HG02981 (cell line): Measurements from ENCODE around the gene ANKRD60.
A peak's percentile ranks its signal among the peaks of the same experiment; 100 is the strongest.

Experiments
- ATAC-seq: cut with Tn5 transposase; IDR thresholded peaks from one replicate; pipeline ENCODE4 v1.9.1; 2021; ENCODE audit warnings: mild to moderate bottlenecking, moderate library complexity; ENCODE audit not compliant: unreplicated experiment

The ANKRD60 gene

GRCh38 chr20:58196402-58197184 lies 31.9 kb downstream of the ANKRD60 start:
- ATAC-seq = no peak

- ATAC-seq = no peak
Measured at GRCh38 chr20:58195047-58195446, 33.4 kb downstream of the ANKRD60 start.

- ATAC-seq = no peak
Measured at GRCh38 chr20:58194175-58194791, 34.2 kb downstream of the ANKRD60 start.

GRCh38 chr20:58192567-58192966 lies 35.9 kb downstream of the ANKRD60 start:
- ATAC-seq = no peak

GRCh38 chr20:58192065-58192464 lies 36.4 kb downstream of the ANKRD60 start:
- ATAC-seq = no peak

GRCh38 chr20:58188527-58188926 lies 39.9 kb downstream of the ANKRD60 start:
- no peak for ATAC-seq

- no peak for ATAC-seq
Measured at GRCh38 chr20:58184984-58185383, 43.5 kb downstream of the ANKRD60 start.

GRCh38 chr20:58184063-58184462 lies 44.4 kb downstream of the ANKRD60 start:
- ATAC-seq = no peak

- ATAC-seq = no peak
Measured at GRCh38 chr20:58182521-58183140, 45.8 kb downstream of the ANKRD60 start.

- ATAC-seq = peak; percentile 57
Measured at GRCh38 chr20:58179432-58180099, 48.9 kb downstream of the ANKRD60 start.

- ATAC-seq = no peak
Measured at GRCh38 chr20:58179083-58179431, 49.4 kb downstream of the ANKRD60 start.

- ATAC-seq = no peak
Measured at GRCh38 chr20:58177799-58178198, 50.7 kb downstream of the ANKRD60 start.

GRCh38 chr20:58175836-58176235 lies 52.6 kb downstream of the ANKRD60 start:
- ATAC-seq = no peak

GRCh38 chr20:58175425-58175824 lies 53.0 kb downstream of the ANKRD60 start:
- no peak for ATAC-seq

- ATAC-seq = no peak
Measured at GRCh38 chr20:58174708-58175280, 53.7 kb downstream of the ANKRD60 start.

GRCh38 chr20:58173930-58174707 lies 54.3 kb downstream of the ANKRD60 start:
- ATAC-seq = no peak

GRCh38 chr20:58173091-58173490 lies 55.4 kb downstream of the ANKRD60 start:
- ATAC-seq = no peak

- ATAC-seq = no peak
Measured at GRCh38 chr20:58171796-58172425, 56.5 kb downstream of the ANKRD60 start.

- no peak for ATAC-seq
Measured at GRCh38 chr20:58169450-58169849, 59.0 kb downstream of the ANKRD60 start.

- ATAC-seq = no peak
Measured at GRCh38 chr20:58168843-58169242, 59.6 kb downstream of the ANKRD60 start.
